ENCODE results near the gene BLNK. TPM values are rescaled to one million over a fixed set of nuclear protein-coding genes. Genes with fewer than 3 reads are reported as not detected.

The BLNK gene
- total RNA-seq, 1 experiment from 2014 or later: 7.5 TPM

DNA sequence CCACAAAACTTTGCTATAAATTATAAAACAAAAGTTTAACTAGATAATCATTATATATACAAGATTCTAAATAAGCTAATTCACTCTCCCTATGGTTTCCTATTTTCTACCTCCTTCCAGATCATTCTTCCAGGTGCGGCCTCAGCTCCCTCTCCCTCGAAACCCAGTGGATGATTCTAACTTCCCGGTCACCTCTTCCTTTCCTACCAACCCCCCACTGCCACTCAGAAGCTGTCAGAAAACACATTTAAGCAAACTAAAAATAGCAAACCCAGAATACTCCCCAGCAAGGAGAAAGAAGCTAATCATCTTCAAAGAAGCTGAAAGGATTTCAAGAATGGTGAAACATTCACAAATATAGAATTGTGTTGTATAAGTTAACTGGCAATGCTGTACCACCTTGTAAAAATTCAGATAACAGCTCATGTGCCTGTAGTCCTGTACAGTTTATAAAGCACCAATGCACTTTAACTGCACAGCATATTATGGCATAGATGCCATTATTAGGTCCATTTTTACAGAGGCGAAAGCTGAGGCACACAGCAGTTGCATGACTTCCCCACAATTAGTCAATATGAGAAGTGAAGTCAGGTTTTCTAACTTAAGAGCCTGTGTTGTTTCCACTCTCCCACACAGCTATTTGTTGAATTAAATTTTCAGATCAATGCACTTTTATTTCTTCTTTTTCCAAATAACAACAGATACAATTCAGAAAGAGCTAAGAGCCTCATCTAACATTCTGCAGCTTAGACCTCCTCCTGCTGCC is 19.2 kb upstream of the BLNK start:
- DNase-seq: no peak
- CTCF ChIA-PET: interaction anchor here (0.7 to 7.4 kb wide), 3 partner anchors 29 to 274 kb away, joined by 3 to 55 read pairs (median 3); no protein-coding TSS in a partner anchor
- no peak for TF ChIP-seq CTCF (IDR thresholded peaks at IDR 0.05; ENCODE audit: unreplicated experiment)
- H3K36me3 Mint-ChIP-seq (ENCODE audit: insufficient read depth, unreplicated experiment): no peaks in the 10 kb centered on the region
- H3K4me1 Mint-ChIP-seq (ENCODE audit: low read depth, unreplicated experiment): peaks cover 28% of the 10 kb centered on the region
- intact Hi-C loops (cut with micrococcal nuclease; ENCODE audit: unreplicated experiment): no loop called here
- BruUV-seq (replicated peaks): no TSS peak
- no peak overlapping the region for H3K4me3 Mint-ChIP-seq (ENCODE audit: low read depth, unreplicated experiment)
- no peak overlapping the region for H3K27ac Mint-ChIP-seq (ENCODE audit: unreplicated experiment)
- no peaks in the 10 kb centered on the region for H3K9me3 Mint-ChIP-seq (ENCODE audit: low read depth, unreplicated experiment)
- peaks cover 6% of the 10 kb centered on the region for H3K27me3 Mint-ChIP-seq (ENCODE audit: unreplicated experiment)

DNA sequence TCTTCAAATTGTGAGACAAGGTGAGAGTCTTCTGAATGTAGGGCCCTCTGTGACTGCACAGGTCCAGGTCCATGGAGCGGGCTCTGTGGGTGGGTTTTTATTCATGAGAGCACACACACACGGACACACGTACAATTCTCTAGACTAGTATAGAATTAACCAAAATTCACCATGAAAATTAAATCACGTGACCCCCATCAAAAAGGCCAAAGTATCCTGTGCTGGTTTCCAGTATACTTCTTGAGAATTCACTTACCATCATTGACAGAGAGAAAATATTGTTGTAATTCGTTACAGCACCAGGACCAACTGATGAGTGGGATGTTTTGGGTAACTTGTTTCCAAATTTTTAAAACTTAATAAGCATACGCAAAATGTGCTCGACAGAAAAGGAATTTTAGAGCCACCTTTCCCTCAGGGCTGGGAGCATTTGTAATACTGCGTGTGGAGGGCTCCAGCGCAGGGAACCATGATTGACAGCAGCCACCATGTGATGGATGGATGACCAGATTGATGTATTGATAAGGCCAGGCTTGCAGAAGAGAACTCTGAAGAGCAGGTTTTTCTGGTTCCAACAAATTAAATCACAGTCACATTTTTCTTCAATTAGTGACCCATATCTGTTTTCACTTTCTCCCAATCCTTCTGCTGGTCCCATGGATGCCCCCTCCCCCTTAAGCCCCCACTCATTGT is 18.0 kb upstream of the BLNK start:
- no peak for DNase-seq
- no peaks in the 10 kb centered on the region for H3K27me3 Mint-ChIP-seq (ENCODE audit: unreplicated experiment)
- CTCF ChIA-PET: no interaction called here
- BruUV-seq (replicated peaks): no TSS peak
- no peak overlapping the region for H3K4me3 Mint-ChIP-seq (ENCODE audit: low read depth, unreplicated experiment)
- H3K9me3 Mint-ChIP-seq (ENCODE audit: low read depth, unreplicated experiment): no peaks in the 10 kb centered on the region
- H3K4me1 Mint-ChIP-seq (ENCODE audit: low read depth, unreplicated experiment): peaks cover 28% of the 10 kb centered on the region
- intact Hi-C loops (cut with micrococcal nuclease; ENCODE audit: unreplicated experiment): loop anchor here (5.0 kb wide), 1 partner anchor 42 kb away; no protein-coding TSS in a partner anchor
- TF ChIP-seq CTCF (IDR thresholded peaks at IDR 0.05; ENCODE audit: unreplicated experiment): no peak
- H3K27ac Mint-ChIP-seq (ENCODE audit: unreplicated experiment): no peak overlapping the region
- no peaks in the 10 kb centered on the region for H3K36me3 Mint-ChIP-seq (ENCODE audit: insufficient read depth, unreplicated experiment)

DNA sequence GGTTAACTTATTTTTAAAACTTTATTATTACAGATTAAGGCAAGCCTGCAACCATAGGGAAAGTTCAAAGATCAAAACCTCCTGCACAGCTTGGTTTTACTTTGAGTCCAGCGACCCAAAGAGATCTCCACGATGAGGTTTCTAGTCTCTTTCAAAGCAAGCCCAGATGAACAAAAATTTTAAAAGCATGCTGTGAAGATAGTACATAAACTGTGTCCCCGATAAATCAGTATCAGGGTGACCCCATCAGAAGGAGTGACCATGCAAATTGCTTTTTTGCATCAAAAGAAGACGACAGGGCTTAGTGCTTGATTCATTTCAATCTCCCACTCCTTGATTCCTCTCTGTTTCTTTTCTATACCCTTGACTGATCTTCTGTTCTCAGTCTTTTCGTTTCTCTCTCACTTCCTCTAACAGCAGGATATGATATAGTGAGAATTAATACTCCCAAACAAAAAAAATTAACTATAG is 16.8 kb upstream of the BLNK start:
- H3K9me3 Mint-ChIP-seq (ENCODE audit: low read depth, unreplicated experiment): no peaks in the 10 kb centered on the region
- intact Hi-C loops (cut with micrococcal nuclease; ENCODE audit: unreplicated experiment): loop anchor here (5.0 kb wide), 1 partner anchor 41 kb away; no protein-coding TSS in a partner anchor
- DNase-seq: no peak
- peak overlapping the region; percentile 53 for H3K27ac Mint-ChIP-seq (ENCODE audit: unreplicated experiment)
- H3K4me1 Mint-ChIP-seq (ENCODE audit: low read depth, unreplicated experiment): peaks cover 34% of the 10 kb centered on the region
- CTCF ChIA-PET: interaction anchor here (1.3 kb wide), 1 partner anchor 59 kb away, joined by 36 read pairs; no protein-coding TSS in a partner anchor
- TF ChIP-seq CTCF (IDR thresholded peaks at IDR 0.05; ENCODE audit: unreplicated experiment): no peak
- no peaks in the 10 kb centered on the region for H3K27me3 Mint-ChIP-seq (ENCODE audit: unreplicated experiment)
- H3K36me3 Mint-ChIP-seq (ENCODE audit: insufficient read depth, unreplicated experiment): no peaks in the 10 kb centered on the region
- H3K4me3 Mint-ChIP-seq (ENCODE audit: low read depth, unreplicated experiment): peak overlapping the region; percentile 22
- BruUV-seq (replicated peaks): no TSS peak

DNA sequence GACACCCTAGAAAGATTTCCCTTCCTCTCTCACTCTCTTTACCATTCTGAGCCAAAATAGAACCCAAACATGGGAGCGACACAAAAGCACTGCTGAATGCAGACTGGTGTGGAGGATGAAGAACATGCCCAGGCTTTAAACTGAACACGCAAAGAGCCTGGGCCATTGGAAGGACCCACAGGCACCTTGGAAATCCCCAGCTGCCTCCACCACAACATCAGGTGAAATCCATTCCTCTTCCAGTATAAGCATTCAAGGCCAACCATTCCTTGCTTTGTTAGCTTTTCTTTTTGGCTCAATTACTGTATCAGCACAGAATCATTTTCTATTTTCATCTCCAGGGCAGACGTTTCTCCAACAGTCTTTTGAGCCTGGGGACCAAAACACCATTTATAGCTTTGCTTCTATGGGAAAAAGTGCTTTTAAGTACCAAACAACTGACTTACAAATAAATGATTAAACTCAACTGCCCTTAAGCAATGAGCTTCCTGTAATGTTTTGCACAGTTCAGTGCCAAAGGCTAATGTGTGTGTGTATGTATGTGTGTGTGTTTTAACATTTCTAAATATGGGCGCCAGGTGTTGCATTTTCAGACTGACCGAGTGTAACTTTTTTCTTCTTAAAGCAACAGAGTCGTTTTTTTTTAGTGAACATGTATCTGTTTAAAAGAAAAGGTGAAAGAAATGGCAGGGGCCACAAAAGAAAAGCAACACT is 16.2 kb upstream of the BLNK start:
- no TSS peak for BruUV-seq (replicated peaks)
- H3K9me3 Mint-ChIP-seq (ENCODE audit: low read depth, unreplicated experiment): no peaks in the 10 kb centered on the region
- intact Hi-C loops (cut with micrococcal nuclease; ENCODE audit: unreplicated experiment): loop anchor here (5.0 kb wide), 1 partner anchor 40 kb away; no protein-coding TSS in a partner anchor
- CTCF ChIA-PET: interaction anchor here (1.3 kb wide), 2 partner anchors 17 to 58 kb away, joined by 3 to 36 read pairs; no protein-coding TSS in a partner anchor
- TF ChIP-seq CTCF (IDR thresholded peaks at IDR 0.05; ENCODE audit: unreplicated experiment): no peak
- no peaks in the 10 kb centered on the region for H3K36me3 Mint-ChIP-seq (ENCODE audit: insufficient read depth, unreplicated experiment)
- peak overlapping the region; percentile 53 for H3K27ac Mint-ChIP-seq (ENCODE audit: unreplicated experiment)
- no peak for DNase-seq
- peak overlapping the region; percentile 22 for H3K4me3 Mint-ChIP-seq (ENCODE audit: low read depth, unreplicated experiment)
- no peaks in the 10 kb centered on the region for H3K27me3 Mint-ChIP-seq (ENCODE audit: unreplicated experiment)
- H3K4me1 Mint-ChIP-seq (ENCODE audit: low read depth, unreplicated experiment): peaks cover 40% of the 10 kb centered on the region

Data from Calu3 (cell line).